ENCODE measurements around the gene HJV. TPM values are rescaled to one million over a fixed set of nuclear protein-coding genes. Genes with fewer than 3 reads are reported as not detected.
"Not testable (repeated sequence)": the region's sequence is repeated elsewhere in the genome, so short reads cannot be mapped to it uniquely, and the experiment has no call there.

HJV gene, protein sequence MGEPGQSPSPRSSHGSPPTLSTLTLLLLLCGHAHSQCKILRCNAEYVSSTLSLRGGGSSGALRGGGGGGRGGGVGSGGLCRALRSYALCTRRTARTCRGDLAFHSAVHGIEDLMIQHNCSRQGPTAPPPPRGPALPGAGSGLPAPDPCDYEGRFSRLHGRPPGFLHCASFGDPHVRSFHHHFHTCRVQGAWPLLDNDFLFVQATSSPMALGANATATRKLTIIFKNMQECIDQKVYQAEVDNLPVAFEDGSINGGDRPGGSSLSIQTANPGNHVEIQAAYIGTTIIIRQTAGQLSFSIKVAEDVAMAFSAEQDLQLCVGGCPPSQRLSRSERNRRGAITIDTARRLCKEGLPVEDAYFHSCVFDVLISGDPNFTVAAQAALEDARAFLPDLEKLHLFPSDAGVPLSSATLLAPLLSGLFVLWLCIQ
- polyA plus RNA-seq (2012; ENCODE audit: low read depth, missing spikeins), result not detected

DNA sequence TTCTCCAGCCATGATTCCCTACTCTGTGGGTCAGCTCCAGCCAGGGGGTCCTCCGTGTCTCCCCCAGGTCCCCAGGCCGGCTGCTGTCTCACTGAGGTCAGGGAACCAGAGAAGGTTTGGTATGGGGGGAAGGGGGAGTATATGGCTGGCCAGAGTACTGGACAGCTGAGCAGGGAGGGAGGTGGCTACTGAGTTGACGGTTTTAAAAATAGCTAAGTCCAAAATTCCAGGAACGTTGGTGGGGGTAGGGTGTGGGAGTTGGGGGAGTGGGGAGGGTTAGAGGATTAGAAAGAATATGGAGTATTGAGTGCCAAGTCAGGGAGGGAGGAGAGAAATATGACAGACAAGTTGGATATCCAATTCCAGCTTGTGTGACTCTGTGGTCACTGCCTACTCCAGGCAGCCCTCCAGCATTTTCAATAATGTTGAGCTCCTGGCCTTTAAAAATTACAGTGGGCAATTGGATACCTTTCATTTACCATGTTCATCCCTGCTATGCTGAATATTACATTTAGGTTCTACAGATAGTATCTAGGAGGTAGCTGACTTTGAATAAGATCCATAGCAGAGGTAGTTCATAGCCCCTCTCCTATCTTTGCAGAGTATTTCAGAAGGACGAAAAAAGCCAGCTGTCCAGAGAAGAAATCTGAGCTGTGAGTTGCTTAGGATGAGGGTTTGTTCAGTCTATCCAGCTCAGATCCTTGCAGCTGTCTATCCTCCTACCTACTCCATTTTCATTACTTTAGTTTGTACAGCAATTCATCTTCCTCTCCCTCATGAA lies at the start of gene HJV:
TSS of gene HJV (minus strand) at position 114 of the 781 bp plus-strand sequence. CDS start 1,504 bp downstream, outside the sequence.
- no peak for DNase-seq (ENCODE audit: insufficient read length, low spot score)
- TF ChIP-seq SPI1 (IDR thresholded peaks at IDR 0.05; ENCODE audit: low read depth, low read length) (no peak), PAX5 (IDR thresholded peaks at IDR 0.05; ENCODE audit: insufficient read depth, low read length, severe bottlenecking) (no peak), POLR2A (IDR thresholded peaks at IDR 0.05; ENCODE audit: low read depth, low read length) (no peak), TAF1 (IDR thresholded peaks at IDR 0.05; ENCODE audit: low read depth, low read length) (no peak), POU2F2 (IDR thresholded peaks at IDR 0.05; ENCODE audit: low read depth, low read length) (no peak), POLR2AphosphoS5 (IDR thresholded peaks at IDR 0.05; ENCODE audit: low read depth, low read length) (no peak)
- no peak for FAIRE-seq

DNA sequence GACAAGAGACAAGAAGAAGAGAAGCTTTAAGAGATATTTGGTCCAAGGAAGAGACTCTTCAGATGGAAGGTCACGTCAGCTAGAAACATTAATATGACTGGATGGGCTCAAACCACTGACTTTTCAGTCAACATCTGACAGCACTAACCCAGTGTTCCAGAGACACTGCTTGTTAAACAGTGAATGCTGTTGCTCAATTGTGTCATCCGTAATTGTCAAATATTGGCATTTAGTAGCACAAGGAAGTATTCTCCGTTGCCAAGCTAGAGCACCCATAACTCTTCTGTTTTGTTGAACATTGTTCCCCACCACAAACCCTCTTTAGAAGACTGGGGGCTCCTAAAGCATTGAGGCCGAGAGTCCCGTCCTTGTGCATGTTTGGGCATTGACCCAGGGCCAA lies 37.6 kb upstream of the HJV start:
- DNase-seq (ENCODE audit: insufficient read length, low spot score); FAIRE-seq: not testable (repeated sequence)

DNA sequence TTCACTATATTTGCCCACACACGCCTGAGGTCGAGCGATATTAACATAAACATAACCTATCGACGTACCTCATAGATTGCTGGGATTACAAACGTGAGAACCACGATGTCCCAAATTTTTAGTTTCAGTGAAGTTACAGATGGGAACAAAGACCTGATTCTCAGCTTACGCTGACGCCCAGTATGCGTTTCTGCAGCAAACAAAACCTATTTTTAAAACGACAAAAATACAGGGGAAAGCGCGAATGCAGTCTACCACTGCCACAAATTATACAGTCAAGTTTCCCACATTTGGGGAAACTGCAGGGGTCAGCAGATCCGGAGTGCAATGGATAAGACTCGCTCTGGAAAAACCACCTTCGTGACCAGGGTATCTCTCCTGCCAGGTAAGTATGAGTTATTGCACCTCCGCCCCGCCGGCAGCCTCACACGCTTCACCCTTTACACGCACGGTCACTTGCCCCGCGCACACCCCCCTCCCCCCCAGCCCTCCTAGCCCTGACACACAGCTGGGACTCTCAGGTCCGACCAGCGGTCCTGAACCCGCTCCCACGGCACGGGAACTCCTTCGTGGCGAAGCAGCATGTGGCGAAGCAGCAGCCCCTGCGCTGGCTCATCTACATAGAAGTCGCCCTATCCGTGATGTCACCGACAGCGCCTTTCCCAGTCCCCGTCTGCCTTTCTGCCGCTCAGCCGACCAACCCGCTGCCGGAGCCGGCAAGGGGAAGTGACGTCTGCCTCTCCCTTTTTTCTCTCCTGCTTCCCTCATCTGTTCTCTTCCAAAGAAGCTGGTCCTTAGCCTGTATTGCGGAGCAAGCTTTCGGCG lies 30.5 kb upstream of the HJV start:
- DNase-seq (ENCODE audit: insufficient read length, low spot score) (peak; percentile 70), FAIRE-seq (peak; percentile 83)
- TF ChIP-seq POLR2AphosphoS5 (IDR thresholded peaks at IDR 0.05; ENCODE audit: low read depth, low read length) (peak; percentile 100), TAF1 (IDR thresholded peaks at IDR 0.05; ENCODE audit: low read depth, low read length) (peak; percentile 91), SPI1 (IDR thresholded peaks at IDR 0.05; ENCODE audit: low read depth, low read length) (peak; percentile 40), POU2F2 (IDR thresholded peaks at IDR 0.05; ENCODE audit: low read depth, low read length) (peak; percentile 100), POLR2A (IDR thresholded peaks at IDR 0.05; ENCODE audit: low read depth, low read length) (peak; percentile 100), PAX5 (IDR thresholded peaks at IDR 0.05; ENCODE audit: insufficient read depth, low read length, severe bottlenecking) (peak; percentile 67)

DNA sequence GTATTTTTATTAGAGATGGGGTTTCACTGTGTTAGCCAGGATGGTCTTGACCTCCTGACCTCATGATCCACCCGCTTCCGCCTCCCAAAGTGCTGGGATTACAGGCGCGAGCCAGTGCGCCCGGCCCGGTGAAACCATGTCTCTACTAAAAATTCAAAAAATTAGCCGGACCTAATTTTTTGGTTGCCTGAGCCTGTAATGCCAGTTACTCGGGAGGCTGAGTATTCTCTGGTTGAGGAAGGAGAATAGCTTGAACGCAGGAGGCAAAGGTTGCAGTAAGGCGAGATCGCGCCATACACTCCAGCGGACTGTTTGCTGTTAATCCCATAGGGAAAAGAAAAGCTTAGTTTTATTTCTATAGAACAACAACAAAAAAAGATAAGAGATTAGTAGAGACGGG lies 29.9 kb upstream of the HJV start:
- TF ChIP-seq TAF1 (IDR thresholded peaks at IDR 0.05; ENCODE audit: low read depth, low read length), result no peak
- TF ChIP-seq SPI1 (IDR thresholded peaks at IDR 0.05; ENCODE audit: low read depth, low read length), result no peak
- TF ChIP-seq PAX5 (IDR thresholded peaks at IDR 0.05; ENCODE audit: insufficient read depth, low read length, severe bottlenecking), result no peak
- no peak for TF ChIP-seq POLR2A (IDR thresholded peaks at IDR 0.05; ENCODE audit: low read depth, low read length)
- no peak for TF ChIP-seq POU2F2 (IDR thresholded peaks at IDR 0.05; ENCODE audit: low read depth, low read length)
- no peak for TF ChIP-seq POLR2AphosphoS5 (IDR thresholded peaks at IDR 0.05; ENCODE audit: low read depth, low read length)
- FAIRE-seq, result no peak
- no peak for DNase-seq (ENCODE audit: insufficient read length, low spot score)

DNA sequence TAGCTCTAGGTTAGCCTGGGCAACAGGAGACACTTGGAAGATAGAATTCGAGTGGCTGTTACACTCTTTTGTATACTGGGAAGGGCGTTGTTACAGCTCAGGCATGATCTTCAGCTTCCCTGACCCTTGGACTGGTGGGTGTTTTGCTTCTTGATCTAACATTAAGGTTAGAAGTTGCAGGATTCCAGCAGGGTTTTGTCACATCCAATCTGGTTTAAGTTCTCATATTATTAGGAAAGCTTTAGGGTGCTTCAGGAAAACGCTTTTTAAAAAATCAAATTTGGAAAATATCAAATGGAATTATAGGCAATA lies 29.1 kb upstream of the HJV start:
- not testable (repeated sequence) for DNase-seq (ENCODE audit: insufficient read length, low spot score)

GRCh38 chr1:146049866-146050651 lies 28.5 kb upstream of the HJV start:
- not testable (repeated sequence) for FAIRE-seq; DNase-seq (ENCODE audit: insufficient read length, low spot score)

More for the DNA sequence above, 29.1 kb upstream of the HJV start:
- not testable (repeated sequence) for FAIRE-seq

DNA sequence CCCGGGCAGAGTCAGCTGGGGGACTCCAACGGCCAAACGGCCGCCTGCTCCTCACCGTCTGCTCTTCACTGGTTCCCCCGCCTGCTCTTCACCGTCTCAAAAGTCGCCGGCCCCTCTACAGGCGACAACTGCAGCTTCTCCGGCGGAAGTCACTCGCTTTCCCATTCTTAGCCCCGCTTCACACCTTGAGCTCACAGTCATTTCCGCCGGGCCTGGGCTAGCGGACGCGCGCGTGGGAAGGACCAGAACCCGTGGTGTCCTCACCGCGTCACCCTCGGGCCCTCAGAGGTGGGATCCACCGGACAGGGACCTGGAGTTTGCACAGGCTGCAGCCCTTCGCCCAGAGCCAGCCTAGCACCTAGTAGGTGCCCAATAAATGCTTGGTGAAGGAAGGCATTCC lies 27.9 kb upstream of the HJV start:
- FAIRE-seq (no peak), DNase-seq (ENCODE audit: insufficient read length, low spot score) (no peak)
- TF ChIP-seq POLR2A (IDR thresholded peaks at IDR 0.05; ENCODE audit: low read depth, low read length), result no peak
- no peak for TF ChIP-seq TAF1 (IDR thresholded peaks at IDR 0.05; ENCODE audit: low read depth, low read length)
- no peak for TF ChIP-seq POU2F2 (IDR thresholded peaks at IDR 0.05; ENCODE audit: low read depth, low read length)
- TF ChIP-seq POLR2AphosphoS5 (IDR thresholded peaks at IDR 0.05; ENCODE audit: low read depth, low read length), result no peak
- TF ChIP-seq SPI1 (IDR thresholded peaks at IDR 0.05; ENCODE audit: low read depth, low read length), result no peak
- TF ChIP-seq PAX5 (IDR thresholded peaks at IDR 0.05; ENCODE audit: insufficient read depth, low read length, severe bottlenecking), result no peak

GRCh38 chr1:146048514-146049115 lies 27.1 kb upstream of the HJV start:
- not testable (repeated sequence) for FAIRE-seq

DNA sequence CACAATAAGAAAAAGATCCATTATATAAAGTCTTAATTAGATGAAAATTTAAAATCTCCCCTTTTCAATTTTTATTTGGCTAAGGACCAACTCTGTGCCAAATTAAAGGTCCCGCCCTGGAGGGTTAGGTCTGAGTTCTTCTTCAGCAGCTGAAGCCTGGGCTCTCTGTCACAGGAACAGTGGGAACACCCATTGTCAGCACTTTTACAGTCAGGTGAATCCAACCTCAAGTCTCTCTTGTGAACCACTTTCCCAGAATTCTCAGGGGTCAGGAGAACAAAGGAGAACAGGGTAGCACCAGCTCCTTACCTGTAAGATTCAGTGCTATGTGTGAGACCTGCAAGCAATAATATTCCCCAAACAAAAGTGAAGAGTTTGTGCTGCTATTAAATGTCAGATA lies 25.1 kb upstream of the HJV start:
- TF ChIP-seq POLR2A (IDR thresholded peaks at IDR 0.05; ENCODE audit: low read depth, low read length), result no peak
- TF ChIP-seq PAX5 (IDR thresholded peaks at IDR 0.05; ENCODE audit: insufficient read depth, low read length, severe bottlenecking), result no peak
- TF ChIP-seq POU2F2 (IDR thresholded peaks at IDR 0.05; ENCODE audit: low read depth, low read length), result no peak
- TF ChIP-seq POLR2AphosphoS5 (IDR thresholded peaks at IDR 0.05; ENCODE audit: low read depth, low read length), result no peak
- no peak for TF ChIP-seq SPI1 (IDR thresholded peaks at IDR 0.05; ENCODE audit: low read depth, low read length)
- TF ChIP-seq TAF1 (IDR thresholded peaks at IDR 0.05; ENCODE audit: low read depth, low read length), result no peak
- no peak for DNase-seq (ENCODE audit: insufficient read length, low spot score)
- no peak for FAIRE-seq

More at GRCh38 chr1:146048514-146049115, 27.1 kb upstream of the HJV start:
- DNase-seq (ENCODE audit: insufficient read length, low spot score), result not testable (repeated sequence)

All from GM12891 (cell line).